NCI-H2227 treated with DMSO at 0.1 percent for 48 hours (cell line): ENCODE data around the gene PCYT2.
"Not testable (repeated sequence)": the region's sequence is repeated elsewhere in the genome, so short reads cannot be mapped to it uniquely, and the experiment has no call there.

ENCODE experiments used
- DNase-seq: peaks from one replicate; lab custom pipeline; 2025; lab: John Stamatoyannopoulos, UW

The PCYT2 gene

DNA sequence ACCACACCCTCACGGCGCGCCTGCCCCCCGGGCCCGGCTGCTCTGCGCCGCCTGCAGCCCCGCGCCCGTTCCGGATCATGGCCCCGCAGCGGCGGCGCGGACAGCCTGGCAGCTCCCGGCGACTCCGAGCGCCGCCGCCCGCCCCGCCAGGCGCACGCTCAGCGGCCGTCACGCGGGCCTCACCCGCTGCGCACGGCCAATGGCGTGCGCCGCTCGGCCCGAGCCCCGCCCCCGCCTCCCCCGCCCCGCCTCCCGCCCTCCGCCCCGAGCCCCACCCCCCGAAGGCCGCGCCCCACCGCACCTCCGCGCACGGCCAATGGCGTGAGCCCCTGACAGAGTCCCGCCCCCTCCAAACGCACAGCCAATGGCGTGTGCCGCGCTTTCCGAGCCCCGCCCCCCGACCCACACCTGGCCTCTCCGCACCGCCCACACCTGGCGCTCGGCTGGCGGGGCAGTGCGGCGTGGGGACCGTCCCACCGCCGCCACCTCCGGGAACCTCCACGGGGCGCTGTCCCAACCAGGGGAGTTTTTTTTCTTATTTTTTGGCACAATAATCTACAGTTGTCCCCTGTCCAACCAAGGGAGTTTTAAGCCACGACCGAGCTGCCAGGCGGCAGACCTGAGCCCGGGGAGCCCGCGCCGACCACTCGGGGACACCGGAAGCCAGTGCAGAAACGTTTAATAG is at the start of gene PCYT2:
TSS of gene PCYT2 (minus strand) at position 123 of the 685 bp plus-strand sequence. CDS start at position 79, 44 bp downstream.
- peak; percentile 90 for DNase-seq

DNA sequence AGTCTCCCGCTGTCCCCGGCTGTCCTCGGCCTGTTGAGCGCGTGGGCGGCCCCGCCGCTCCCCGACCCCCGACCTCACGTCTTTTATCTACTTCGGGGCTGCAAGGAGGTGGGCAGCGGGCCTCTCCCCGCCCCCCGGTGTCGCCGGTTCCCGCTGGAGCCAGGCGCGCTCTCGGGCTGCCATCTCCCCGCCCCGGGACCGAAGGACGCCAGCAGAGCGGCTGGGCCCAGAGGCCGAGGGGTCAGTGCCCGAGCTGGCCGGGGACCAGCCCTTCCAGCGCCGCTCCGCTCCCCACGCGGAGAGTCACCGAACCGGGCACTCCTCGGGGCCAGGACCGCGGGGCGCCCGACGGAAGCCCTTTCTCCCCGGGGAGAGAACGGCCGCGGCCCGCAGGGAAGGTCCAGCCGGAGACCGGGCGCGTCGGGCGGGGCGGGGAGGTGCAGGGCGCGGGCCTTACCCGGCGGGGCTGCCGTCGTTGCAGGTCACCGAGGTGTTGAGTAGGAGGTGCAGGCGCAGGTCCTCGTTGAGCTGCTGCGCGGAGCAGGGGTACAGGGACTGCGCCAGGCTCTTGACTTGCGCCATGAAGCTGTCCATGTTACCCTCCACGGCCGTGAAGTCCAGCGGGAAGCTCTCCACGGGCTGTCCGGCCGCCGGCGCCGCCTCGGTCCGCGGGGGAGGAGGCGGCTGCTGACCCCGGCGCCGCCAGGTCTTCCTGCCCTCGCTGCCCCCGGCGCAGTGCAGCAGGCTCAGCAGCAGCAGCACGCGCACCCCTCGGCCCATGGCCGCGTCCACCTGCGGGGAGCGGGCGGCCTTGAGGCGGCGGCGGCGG is 49.1 kb upstream of the PCYT2 start:
- DNase-seq = no peak

DNA sequence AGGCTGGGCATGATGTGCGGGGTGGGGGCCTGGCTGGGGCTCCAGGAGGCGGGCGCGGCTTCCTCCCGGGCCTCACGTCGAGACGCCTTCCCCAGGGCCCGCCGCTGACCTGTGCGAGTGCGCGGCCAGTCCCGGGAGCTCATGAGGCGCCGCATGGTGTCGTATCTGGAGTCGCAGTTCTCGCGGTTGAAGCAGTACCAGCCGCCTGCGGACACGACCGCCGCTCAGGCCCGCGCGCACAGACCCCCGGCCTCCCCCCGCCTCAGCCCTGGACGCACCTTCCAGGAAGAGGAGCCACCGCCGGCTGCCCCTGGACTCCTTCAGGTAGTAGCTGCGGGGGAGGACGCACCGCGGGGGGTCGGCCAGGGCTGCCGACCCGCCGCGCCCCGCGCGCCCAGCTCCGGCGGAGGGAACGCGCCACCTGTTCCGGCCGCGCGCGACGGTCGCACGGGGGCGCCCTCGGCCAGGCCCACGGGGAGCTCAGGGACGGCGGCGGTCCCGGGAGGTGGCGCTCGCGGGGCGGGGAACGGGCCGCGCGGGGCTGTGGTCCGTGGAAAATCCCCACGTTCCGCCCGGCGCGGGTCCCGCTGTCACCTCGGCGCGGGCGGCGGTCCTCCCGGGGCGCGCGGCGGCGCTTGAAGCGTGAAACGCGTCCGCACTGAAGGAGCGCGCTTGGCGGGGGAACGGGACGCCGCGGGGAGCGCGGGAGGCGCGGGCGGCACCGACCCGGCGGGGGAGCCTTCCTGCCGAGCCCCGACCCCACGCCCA is 48.3 kb upstream of the PCYT2 start:
- peak; percentile 50 for DNase-seq

DNA sequence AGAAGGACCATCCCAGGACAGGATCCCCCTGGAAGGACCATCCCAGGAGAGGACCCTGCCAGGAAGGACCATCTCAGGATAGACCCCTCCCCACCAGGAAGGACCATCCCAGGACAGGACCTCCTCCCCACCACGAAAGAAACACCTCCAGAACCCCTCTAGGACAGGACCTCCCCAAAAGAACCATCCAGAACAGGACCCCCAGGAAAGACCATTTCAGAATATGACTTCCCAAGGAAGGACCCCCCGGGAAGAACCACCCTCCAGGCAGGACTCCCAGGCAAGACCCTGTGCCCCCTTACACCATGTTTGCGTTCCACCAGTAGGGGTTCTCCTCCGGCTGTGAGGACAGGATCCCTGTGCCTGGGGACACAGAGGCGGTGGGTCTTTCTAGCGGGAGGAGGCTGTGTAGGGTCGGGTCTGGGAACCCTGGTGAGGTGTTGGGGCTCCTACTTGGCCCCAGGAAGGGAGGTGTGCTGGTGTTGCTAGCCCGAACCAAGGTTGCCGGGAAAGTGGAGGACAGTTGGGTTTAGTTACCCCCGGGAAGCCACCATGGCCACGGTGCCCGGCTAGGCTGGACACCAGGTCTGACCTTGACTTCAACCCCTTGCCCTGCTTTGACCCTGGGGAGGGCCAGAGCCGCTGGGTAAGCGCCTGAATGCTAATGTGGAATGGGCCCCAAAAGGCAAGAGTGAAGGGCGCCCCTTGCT is 47.6 kb upstream of the PCYT2 start:
- DNase-seq = no peak

DNA sequence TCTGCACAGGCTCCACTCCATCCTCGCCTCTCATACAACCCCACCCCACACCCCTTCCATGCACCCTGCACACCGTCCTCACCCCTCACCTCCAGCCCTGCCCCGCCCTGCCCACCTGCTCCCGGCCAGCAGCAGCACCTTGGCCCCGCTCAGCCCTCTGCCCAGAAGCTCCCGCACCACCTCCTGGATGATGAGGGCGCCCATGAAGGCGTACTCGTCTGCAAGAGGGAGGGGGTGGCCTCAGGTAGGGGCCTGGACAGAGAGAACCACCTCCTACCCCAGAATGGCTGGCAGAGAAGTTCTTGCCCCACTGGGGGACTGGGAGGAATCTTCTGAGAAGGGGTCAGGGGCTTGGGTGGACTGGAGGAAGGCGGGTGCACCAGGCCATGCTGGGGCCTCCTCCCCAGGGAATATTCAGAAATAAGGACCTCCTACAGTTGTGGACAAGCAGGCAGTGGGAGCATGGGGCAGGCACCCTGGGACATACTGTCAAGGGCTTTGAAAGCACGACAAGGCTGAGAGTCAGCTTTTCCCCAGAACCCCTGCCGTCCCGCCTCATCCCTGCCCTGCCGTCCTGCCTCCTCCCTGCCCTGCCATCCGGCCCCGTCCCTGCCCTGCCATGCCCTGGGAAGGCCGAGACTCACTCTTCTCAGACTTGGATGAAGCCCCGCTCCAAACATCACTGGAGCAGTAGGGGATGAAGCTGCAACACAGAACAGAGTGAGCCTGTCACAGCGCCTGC is 46.7 kb upstream of the PCYT2 start:
- DNase-seq = no peak

DNA sequence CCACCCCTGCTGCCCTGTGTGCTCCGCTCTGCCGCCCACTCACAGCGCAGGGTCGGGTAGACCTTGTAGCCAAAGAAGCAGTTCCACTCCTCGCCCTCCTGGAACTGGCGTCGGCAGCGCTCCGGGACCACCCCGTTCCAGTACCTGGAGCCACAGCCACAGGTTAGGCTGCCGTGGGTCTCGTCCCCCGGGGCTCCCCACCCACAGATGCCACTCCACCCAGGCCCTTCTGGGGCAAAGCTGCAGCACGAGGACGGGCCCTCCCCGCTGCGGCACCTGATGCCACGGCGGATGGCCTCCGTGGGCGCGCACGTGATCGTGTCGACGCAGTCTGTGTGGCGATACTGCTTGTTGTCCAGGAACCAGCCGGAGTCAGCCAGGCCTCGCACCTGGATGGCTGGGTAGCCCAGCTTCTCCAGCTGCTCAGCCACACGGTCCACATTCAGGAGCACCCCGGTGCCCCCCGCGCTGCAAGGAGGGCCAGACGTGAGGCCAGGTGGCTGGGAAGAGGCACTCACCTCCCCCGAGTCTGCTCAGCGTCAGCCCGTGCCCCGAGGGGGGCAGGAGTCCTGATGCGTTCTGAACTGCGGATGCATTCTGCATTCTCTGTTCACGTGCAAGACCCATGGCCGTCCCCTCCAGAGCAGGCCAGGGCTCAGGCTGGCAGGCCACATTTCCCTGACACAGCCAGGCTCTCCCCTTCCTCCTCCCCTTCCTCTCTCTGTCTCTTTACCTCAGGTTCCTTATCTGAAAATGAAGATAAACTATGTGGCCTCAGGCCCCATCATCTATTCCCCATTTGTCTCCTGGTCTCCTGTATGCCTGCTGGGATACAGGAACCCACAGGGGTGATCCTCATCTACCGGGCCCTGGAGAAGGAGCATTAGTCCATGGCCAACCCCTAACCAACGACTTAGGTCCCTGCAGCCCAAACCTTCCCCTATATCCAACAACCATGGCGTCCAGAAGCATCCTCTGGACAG is 45.7 kb upstream of the PCYT2 start:
- DNase-seq = no peak

DNA sequence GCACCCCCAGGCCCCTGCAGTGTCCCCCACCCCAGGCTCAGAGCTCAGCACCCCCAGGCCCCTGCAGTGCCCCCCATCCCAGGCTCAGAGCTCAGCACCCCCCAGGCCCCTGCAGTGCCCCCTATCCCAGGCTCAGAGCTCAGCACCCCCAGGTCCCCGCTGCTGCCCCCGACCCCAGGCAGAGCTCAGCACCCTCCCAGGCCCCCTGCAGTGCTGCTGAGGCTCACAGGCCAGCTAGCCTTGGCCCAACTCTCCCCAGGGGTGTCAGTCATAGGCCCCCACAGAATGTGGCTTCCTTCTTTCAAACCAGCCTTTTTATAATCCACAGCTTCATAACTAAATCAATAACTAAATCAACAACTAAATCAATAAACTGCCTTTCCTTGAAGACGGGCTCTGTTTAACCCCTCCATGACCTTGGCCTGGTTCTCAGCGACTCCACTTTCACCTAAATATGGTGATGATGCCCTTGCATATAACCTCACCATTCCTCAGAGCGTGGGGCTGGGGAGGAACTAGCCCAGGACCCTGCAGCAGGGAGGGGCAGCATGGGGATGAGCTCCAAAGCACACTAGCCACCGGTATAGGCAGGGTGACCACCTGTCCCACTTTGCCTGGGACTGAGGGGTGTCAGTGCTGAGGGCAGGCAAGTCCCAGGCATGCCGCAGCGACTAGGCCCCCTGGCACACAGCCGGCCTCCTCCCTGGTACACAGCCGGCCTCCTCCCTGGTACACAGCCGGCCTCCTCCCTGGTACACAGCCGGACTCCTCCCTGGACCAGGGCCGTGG is 44.8 kb upstream of the PCYT2 start:
- DNase-seq = no peak

DNA sequence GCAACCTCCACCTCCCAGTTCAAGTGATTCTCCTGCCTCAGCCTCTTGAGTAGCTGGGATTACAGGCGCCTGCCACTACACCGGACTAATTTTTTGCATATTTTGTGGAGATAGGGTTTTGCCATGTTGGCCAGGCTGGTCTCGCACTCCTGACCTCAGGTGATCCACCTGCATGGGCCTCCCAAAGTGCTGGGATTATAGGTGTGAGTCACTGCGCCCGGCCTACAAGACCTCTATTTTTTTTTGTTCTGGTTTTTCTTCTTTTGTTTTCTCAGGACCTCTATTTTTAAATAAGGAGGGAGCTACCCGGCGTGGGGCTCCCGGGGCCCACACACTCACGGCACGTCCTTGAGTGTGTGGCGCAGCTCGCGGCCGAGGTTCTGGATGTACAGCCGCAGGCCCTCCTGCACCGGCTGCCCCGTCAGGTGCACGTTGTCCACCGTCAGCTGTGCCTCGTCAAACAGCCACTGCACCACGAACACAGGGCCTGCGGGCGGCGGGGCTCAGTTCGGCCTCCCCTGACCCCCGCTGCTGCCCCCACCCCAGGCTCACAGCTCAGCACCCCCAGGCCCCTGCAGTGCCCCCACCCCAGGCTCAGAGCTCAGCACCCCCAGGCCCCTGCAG is 44.0 kb upstream of the PCYT2 start:
- DNase-seq = no peak

DNA sequence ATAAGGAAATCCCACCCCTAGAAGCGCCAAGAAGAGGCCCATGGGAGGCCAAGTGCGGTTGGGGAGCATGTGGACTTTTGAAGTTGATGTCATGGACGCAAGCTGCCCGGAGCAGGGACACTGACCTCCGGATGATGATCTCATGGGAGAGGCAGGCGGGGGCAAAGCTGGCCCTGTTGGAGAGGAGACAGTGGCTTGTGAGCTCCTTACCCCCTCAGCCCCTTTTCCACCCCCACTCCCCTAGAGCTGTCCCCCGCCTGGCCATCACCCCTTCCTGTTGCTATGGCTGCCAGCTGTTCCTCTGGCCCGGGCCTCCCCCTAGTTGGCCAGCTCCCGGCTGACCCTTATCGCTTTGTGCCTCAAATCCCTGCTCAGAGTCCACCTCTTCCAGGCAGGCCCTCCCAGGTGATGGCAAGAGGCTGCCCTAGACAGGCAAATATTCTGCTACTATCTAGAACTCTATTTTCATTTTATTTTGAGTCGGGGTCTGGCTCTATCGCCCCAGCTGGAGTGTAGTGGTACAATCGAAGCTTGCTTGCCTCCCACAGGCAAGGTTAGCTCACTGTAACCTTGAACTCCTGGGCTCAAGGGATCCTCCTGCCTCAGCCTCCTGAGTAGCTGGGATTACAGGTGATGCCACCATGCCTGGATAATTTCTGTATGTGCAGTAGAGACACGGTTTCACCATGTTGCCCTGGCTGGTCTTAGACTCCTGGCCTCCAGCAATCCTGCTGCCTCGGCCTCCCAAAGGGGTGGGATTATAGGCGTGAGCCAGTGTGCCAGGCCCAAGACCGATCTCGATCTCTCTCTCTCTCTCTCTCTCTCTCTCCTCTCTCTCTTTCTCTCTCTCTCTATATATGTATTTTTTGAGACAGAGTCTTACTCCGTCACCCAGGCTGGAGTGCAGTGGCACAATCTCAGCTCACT is 43.2 kb upstream of the PCYT2 start:
- DNase-seq = no peak

DNA sequence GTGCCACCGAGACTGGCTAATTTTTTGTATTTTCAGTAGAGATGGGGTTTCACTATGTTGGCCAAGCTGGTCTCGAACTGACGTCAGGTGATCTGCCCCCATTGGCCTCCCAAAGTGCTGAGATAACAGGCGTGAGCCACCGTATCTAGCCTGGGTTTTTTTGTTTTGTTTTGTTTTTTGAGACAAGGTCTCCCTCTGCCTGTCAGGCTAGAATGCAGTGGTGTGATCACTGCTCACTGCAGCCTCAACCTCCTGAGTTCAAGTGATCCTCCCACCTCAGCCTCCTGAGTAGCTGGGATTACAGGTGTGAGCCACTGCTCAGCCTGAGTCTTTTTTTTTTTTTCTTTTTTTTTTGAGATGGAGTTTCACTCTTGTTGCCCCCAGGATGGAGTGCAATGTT is 42.2 kb upstream of the PCYT2 start:
- DNase-seq = not testable (repeated sequence)

DNA sequence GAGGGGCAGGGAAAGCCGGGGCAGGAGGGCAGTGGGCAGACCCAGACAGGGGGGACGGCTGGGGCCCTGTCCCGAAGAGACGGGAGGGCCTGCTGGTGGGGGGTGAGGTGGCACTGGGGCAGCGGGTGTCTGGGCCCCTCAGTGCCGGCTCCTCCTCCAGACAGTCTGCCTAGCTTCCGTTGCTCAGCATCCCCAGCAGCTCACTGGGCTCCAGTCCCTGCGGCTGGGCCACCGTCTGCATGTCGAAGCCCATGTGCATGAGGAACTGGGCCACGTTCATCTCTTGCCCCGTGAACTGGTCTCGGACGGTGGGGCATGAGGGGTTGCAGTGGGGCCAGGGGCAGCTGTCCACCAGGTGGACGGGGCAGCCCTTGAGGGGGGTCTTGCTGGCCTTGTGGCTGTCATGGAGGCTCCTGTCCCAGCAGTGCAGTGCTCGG is 41.6 kb upstream of the PCYT2 start:
- no peak for DNase-seq

DNA sequence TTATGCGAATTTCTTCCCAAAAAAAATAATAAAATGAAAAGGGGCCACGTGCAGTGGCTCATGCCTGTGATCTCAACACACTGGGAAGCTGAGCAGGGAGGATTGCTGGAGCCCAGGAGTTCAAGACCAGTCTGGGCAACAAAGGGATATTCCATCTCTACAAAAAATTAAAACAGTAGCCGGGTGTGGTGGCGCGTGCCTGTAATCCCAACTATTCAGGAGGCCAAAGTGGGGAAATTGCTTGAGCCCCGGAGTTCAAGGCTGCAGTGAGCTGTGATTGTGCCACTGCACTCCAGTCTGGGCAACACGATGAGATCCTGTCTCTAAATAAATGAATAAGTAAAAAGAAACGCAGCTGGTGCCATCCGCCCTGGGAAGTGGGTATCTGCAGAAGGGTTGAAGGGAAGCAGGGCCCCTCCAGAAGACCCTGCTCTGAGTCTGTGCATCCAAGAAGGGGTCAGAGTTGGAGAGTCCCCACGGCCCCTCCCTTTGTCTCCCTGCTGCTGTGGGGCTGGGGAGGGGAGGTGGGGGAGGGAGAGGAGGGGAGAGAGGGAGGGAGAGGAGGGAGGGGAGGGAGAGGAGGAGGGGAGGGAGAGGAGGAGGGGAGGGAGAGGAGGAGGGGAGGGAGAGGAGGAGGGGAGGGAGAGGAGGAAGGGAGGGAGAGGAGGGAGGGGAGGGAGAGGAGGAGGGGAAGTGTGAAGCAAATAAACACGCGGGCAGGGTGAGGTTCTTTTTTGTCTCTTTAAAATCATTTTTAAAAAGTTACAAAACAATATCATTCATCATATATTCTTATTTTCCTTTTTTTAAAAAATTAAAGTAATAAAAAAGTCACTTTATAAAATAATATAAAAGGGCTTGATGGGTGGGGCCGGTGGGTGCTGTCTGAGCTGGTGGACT is 40.8 kb upstream of the PCYT2 start:
- DNase-seq = no peak

DNA sequence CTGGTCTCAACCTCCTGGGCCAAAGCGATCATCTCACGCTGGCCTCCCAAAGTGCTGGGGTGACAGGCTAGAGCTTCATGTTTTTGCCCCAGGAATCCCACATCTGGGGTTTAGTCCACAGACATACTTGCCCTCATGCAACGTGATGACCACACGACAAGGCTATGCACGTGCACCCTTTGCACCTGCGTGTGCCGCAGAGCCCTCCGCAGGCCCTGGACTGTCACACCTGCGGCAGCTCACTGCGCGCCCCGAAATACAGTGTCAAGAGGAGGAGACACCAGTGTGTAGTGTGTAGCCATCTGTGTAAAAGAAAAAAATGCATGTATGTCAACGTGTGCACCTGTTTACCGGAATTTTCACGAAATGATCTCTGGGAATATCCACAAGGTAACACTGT is 39.3 kb upstream of the PCYT2 start:
- DNase-seq = no peak

DNA sequence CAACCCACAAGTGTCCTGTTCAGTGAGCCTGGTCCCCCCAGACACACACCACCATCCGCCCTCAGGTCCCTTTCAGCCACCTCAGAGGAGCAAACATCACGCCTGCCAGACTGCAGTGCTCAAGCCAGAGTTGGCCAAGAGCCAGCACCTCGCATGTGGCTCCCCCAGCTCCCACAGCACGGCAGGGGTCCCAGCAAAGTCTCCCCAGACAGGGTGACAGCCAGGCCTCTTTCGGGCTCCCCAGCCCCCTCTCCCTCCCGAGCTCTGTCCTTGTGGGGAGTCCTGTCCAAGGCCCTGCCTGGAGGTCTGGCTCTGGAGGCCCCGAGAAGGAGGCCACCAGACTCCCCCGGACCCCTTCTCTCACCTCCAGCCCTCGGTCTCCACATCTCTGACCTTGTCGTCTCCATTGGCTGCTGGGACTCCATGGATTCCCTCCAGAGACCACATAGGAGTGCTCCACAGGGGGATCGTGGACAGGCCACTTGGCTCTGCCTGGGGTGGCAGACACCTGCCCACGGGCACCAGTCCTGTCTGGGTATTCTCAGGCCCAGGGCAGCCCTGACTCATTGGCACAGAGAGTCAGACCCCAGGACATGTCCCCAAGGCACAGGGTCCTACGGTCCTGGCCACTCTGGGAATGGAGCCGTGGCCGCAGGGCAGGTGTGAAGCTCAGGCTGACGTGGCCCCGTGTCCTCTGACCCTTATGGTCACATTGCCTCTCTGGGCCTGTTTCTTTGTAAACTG is 37.6 kb upstream of the PCYT2 start:
- no peak for DNase-seq

DNA sequence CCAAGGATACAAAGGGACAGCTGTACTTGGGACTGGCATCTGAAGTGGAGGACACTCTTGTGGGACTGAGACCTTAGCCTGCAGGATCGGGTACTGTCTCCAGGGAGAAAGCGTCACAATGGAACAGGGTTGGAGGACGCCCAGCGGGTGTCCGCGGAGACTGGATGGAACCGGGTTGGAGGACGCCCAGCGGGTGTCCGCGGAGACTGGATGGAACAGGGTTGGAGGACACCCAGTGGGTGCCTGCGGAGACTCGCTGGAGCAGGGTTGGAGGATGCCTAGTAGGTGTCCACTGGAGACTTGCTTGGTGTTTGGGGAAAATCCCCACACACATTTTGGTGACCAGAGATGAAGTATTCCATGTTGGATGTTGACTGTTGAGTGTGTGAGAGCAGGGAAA is 36.0 kb upstream of the PCYT2 start, which contains the start of gene MYADML2:
TSS of gene MYADML2 (minus strand) at position 45 of the 400 bp plus-strand sequence. CDS start 5,492 bp downstream, outside the sequence.
- DNase-seq = no peak

DNA sequence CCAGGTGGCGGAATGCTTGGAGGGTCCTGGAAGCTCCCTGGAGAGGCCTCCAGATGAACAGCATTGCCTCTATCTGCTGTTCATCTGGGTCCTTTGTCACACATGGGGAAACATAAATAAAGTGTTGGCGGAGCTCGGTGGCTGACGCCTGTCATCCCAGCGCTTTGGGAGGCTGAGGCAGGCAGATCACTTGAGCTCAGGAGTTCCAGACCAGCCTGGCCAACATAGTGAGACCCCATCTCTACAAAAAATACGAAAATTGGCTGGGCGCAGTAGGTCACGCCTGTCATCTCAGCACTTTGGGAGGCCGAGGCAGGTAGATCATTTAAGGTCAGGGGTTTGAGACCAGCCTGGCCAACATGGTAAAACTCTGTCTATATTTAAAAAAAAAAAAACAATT is 33.7 kb upstream of the PCYT2 start:
- DNase-seq = no peak
